ENCODE data around the gene RBPJ.
"Not testable (repeated sequence)": the region's sequence is repeated elsewhere in the genome, so short reads cannot be mapped to it uniquely, and the experiment has no call there.

The RBPJ gene

GRCh38 chr4:26377328-26378311, 56.8 kb downstream of the RBPJ start:
- no peak for DNase-seq

- no peak for DNase-seq
Measured at GRCh38 chr4:26379837-26380236, 59.0 kb downstream of the RBPJ start.

- no peak for DNase-seq
Measured at GRCh38 chr4:26380740-26381139, 59.9 kb downstream of the RBPJ start.

GRCh38 chr4:26384380-26385057, 63.7 kb downstream of the RBPJ start:
- no peak for DNase-seq

GRCh38 chr4:26385690-26386089, 64.9 kb downstream of the RBPJ start:
- DNase-seq: no peak

GRCh38 chr4:26386386-26386785, 65.6 kb downstream of the RBPJ start:
- DNase-seq: no peak

GRCh38 chr4:26388671-26389070, 67.9 kb downstream of the RBPJ start:
- no peak for DNase-seq

GRCh38 chr4:26397086-26397485, 76.3 kb downstream of the RBPJ start:
- no peak for DNase-seq

GRCh38 chr4:26400132-26400531, 79.3 kb downstream of the RBPJ start:
- DNase-seq: no peak

GRCh38 chr4:26402017-26402416, 81.2 kb downstream of the RBPJ start:
- DNase-seq: not testable (repeated sequence)

GRCh38 chr4:26402458-26402857, 81.6 kb downstream of the RBPJ start:
- no peak for DNase-seq

- no peak for DNase-seq
Measured at GRCh38 chr4:26404743-26405206, 84.0 kb downstream of the RBPJ start.

GRCh38 chr4:26406346-26406975, 85.6 kb downstream of the RBPJ start:
- DNase-seq: no peak

GRCh38 chr4:26407476-26407875, 86.7 kb downstream of the RBPJ start:
- DNase-seq: no peak

- peak in 1 of 2 experiments; percentile 58 for DNase-seq
Measured at GRCh38 chr4:26410385-26411293, 89.8 kb downstream of the RBPJ start.

GRCh38 chr4:26412381-26413372, 91.9 kb downstream of the RBPJ start:
- no peak for DNase-seq

GRCh38 chr4:26413582-26413981, 92.8 kb downstream of the RBPJ start:
- no peak for DNase-seq

GRCh38 chr4:26418107-26418506, 97.3 kb downstream of the RBPJ start:
- no peak for DNase-seq

- no peak for DNase-seq
Measured at GRCh38 chr4:26418850-26419249, 98.0 kb downstream of the RBPJ start.

GRCh38 chr4:26420438-26420837, 99.6 kb downstream of the RBPJ start:
- no peak for DNase-seq

- no peak for DNase-seq
Measured at GRCh38 chr4:26420913-26421312, 100.1 kb downstream of the RBPJ start.

All from NCI-H526 (cell line).